NCI-H345 treated with DMSO at 0.1 percent for 48 hours (cell line): Measurements from ENCODE around the gene ETS2.
A peak's percentile ranks its signal among the peaks of the same experiment; 100 is the strongest.

Source experiments
- DNase-seq: peaks from one replicate; lab custom pipeline; 2025; ENCODE audit not compliant: unreplicated experiment; lab: John Stamatoyannopoulos, UW

Gene ETS2

DNA sequence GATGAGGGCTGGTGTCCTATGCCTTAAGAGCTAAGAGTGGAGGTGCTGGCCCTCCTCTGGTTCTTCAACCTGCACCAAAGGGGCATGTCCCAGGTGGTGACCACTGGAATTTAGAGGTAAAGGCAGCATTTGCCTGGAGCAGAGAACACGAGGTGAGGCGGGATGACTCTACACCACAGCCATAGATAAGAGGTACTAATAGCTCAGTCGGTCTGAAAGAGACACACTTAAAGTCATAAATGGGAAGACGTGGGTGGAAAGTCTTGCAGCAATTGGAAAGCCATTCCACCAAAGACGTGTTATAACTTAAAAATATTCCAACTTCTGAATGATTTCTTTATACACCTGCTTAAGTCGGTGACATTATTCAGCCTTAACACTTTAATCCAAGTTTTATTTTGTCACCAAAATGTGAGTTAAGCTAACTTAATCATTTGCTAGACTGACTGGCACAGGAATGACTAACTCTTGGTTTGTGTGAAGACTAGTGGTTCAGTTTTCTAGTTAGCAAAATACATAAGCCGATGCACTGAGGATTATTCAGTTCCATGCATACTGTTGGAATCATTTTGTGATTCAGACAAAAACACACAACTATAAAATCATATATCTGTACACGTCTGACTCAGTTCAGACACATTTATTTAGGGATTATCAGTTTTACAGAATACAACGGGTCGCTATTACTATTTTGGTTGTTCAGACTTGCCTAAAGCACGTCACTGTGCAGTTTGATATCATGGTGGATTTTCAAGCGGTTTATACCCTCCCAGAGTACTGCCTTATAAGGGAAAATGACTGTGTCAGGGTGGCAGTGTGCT is 4.6 kb upstream of the ETS2 start:
- DNase-seq, result no peak

DNA sequence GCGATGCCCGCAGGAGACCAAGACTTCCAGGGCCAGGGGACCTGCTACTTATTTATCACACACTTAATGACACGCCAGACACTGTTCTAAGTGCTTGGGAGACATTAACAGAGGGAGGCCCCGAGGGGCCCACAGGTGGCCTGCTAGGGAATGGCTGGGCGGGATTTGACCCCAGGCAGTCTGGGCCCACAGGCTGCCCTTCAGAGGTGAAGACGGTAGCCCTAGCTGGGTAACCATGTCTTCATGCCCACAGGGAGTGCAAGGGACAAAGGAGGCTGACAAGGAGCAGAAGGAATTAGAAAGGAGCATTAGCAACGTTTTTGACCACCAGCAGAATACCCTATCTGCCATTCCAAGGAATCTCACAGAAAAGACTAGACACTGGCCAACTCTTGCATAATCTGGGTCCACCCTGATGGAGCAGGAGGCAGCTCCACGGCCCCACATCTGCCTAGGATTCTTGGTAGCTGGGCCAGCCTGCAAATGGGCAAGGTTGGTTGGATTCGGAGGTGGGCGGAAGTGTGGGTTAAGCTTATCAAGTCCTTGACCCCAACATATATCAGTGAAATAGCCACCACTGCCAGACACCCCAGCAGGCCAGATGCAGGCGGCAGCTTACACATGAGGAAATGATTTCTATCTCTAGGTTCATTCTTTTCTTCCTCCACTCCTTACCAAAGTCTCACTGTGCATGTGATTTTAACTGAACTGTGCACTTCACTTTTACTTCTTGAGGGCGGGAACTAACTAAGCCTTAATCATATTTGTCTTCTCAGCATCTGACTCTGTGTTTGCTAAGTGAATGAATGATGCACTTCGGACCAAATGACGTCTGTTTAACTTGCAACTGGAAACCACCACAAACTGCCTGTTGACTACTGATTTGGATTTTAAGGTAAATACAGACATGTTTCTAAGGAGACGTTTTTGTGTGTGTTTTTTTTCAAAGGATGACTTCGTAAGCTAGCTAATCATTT is 3.4 kb upstream of the ETS2 start:
- no peak for DNase-seq

- no peak for DNase-seq
Measured at GRCh38 chr21:38803075-38803660, 2.6 kb upstream of the ETS2 start.

DNA sequence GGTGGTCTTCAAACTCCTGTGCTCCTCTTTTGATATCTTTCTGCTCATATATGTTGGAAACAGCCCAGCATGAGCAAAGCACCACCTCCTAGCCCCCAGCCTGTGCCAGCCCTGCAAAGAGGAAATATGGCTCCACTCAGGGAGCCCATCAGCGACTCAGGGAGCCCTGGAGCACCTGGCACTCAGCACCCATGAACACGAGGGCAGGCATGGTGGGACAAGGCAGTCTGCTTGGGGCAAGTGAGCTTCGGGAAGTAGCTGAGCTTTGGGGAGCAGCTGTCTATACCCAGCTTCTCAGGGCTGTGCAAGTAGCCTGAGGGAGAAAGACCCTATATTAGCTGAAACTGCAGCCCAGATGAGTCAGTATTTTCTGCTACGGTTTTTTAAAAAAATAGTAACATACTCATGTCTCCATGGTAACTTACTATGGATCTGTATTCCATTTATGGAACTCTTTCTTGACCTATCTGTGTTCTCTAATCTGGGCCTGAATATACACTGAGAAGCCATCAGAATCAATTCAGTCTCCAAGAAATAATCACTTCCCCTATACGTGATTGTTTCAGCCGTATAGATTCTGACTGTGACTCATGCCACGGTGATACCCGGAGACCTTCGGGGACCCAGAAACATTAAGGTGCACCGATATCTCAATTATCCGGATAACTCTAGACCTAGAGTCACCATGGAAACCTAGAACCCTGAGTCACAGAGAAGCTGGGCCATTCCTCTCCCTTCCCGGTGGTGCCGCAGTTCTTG is 1.5 kb upstream of the ETS2 start:
- no peak for DNase-seq

DNA sequence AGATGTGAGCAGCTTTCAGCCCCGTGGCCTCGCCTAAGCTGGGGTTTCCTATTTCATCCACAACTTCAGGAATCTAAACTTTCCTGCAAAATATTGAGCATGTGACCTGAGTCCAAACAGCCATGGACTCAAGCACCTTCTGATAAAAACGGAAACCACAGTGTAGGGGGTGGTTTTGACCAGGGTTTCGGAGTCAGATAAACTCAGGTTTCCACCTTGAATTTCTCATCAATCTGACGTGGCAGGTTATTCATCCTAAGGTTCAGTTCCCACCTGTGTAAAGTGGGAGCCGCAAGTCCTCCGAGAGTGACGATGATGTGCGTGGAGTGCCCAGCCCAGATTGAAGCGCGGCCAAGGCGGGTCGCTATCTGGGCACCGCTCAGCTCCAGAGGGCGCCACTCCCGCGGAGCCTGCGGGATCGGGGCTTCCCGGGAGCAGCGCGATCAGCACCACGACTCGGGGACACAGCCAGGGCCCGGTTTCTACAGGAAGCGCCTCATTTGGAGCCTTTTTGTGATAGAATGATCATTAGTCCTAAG is 871 bp upstream of the ETS2 start:
- peak; percentile 71 for DNase-seq

- no peak for DNase-seq
Measured at GRCh38 chr21:38806153-38806941, 618 bp downstream of the ETS2 start.

- peak; percentile 26 for DNase-seq
Measured at GRCh38 chr21:38806942-38807284, 1.2 kb downstream of the ETS2 start.

DNA sequence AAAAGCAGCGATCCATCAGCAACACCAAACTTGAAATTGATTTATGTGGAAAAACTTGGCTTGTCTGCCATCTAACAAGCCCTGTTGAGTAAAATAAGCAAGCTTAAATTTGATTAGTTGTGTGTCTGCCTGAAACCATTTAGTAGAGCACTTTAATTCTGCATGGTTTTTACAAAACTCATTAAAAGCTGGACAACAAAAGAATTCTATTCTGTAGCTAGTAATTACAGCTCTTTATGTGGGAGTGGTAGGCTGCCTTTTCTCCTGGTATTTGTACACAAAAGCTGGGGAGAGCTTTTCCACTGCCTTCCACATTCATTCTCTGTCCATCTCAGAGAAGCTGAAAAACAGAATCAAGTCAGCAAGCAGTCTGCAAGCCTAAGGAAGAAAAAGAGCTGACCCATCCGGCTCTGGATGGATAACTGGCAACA is 1.7 kb downstream of the ETS2 start:
- no peak for DNase-seq

DNA sequence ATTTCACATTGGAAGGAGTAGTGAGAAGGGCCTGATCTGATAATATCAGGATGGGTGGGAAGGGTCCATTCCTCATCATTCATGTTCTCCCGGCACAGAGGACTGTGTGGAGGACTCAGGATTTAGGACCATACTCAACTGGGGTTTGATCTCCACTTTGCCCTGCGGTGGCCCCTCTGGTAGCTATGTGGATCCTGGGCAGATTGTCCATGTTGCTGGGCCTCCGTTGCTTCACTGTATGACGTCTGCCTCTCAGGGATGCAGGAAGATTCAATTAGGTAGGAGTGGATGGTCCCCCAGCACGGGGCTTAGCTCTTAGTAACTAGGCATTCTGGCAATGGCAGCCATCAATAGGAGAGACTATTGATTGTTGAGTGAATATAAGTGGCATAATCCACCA is 2.3 kb downstream of the ETS2 start:
- DNase-seq, result no peak

GRCh38 chr21:38809198-38809878 is 3.6 kb downstream of the ETS2 start:
- no peak for DNase-seq

GRCh38 chr21:38810034-38810825 is 4.5 kb downstream of the ETS2 start:
- no peak for DNase-seq

DNA sequence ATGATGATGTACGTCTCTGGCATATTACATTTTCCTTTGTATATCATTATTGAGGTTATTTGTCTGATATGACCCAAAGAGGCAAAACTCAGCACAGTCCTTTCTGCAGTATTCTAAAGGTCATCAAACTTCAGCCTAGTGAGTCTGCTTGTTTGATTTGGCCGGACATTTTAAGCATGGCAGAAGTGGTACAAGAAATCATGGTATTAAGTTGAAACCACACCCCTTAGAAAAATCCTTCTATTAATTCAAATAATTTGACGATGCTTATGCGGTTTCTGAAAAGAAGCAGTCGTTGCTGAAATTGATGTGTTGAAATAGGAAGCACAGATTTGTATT is 5.1 kb downstream of the ETS2 start:
- DNase-seq, result no peak

- no peak for DNase-seq
Measured at GRCh38 chr21:38811257-38811656, 5.5 kb downstream of the ETS2 start.

- DNase-seq, result no peak
Measured at GRCh38 chr21:38813143-38813542, 7.4 kb downstream of the ETS2 start.

DNA sequence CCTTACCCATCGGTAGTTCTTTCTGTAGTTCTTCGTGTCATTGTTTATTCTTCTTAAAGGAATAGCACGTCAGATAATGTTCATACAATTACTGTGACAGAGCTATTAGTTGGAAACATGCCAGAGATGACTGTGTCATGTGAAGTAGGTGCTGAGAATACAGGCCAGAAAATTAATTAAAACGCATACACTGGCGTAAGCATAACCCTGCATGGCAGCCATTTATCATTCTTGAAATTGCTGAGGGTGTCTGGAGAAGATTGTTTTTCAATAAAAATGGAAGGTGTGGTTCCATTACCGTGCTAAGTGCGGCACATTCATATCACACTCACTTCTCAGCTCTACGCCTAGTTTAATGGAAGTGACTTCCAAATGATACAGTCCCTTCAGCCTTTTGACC is 7.8 kb downstream of the ETS2 start:
- no peak for DNase-seq

GRCh38 chr21:38814126-38815059 is 8.7 kb downstream of the ETS2 start:
- no peak for DNase-seq

GRCh38 chr21:38815060-38815405 is 9.3 kb downstream of the ETS2 start:
- DNase-seq, result no peak
